ENCODE results near the gene TMEM95. TPM values are rescaled to one million over a fixed set of nuclear protein-coding genes. Genes with fewer than 3 reads are reported as not detected.

Gene TMEM95, protein sequence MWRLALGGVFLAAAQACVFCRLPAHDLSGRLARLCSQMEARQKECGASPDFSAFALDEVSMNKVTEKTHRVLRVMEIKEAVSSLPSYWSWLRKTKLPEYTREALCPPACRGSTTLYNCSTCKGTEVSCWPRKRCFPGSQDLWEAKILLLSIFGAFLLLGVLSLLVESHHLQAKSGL
- not detected for total RNA-seq
- not detected for polyA plus RNA-seq
- long read RNA-seq, donor 1: 0 reads
- long read RNA-seq, donor 2: 0 reads
- long read RNA-seq, donor 3: 0 reads
- long read RNA-seq, donor 4: 0 reads
- long read RNA-seq, donor 5: 0 reads
- long read RNA-seq, donor 6: 0 reads
- long read RNA-seq, donor 7: 0 reads
- long read RNA-seq, donor 8: 0 reads
- long read RNA-seq, donor 9: 0 reads
- long read RNA-seq, donor 10: 0 reads

DNA sequence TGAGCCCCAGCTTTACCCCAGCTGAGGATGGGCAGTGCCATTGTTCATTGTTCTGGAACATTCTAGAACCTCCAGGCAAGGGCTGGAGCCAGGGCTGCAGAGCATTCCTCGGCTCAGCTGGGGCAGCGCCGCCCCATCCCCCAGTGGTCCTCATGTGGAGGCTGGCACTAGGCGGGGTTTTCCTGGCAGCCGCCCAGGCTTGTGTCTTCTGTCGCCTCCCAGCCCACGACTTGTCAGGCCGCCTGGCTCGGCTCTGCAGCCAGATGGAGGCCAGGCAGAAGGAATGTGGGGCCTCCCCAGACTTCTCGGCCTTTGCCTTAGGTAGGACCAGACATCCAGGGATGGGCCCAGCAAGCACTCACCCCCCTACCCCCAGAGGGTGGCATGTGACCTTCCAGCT lies at the start of gene TMEM95:
TMEM95 (plus strand) TSS at position 104 of the 400 bp plus-strand sequence; CDS start at position 153, 49 bp downstream.
- TF ChIP-seq, protein P1, sequence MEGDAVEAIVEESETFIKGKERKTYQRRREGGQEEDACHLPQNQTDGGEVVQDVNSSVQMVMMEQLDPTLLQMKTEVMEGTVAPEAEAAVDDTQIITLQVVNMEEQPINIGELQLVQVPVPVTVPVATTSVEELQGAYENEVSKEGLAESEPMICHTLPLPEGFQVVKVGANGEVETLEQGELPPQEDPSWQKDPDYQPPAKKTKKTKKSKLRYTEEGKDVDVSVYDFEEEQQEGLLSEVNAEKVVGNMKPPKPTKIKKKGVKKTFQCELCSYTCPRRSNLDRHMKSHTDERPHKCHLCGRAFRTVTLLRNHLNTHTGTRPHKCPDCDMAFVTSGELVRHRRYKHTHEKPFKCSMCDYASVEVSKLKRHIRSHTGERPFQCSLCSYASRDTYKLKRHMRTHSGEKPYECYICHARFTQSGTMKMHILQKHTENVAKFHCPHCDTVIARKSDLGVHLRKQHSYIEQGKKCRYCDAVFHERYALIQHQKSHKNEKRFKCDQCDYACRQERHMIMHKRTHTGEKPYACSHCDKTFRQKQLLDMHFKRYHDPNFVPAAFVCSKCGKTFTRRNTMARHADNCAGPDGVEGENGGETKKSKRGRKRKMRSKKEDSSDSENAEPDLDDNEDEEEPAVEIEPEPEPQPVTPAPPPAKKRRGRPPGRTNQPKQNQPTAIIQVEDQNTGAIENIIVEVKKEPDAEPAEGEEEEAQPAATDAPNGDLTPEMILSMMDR (IDR thresholded peaks at IDR 0.05): no peak
- TF ChIP-seq POLR2A (IDR thresholded peaks at IDR 0.05) (no peak), EP300 (IDR thresholded peaks at IDR 0.05) (no peak), POLR2AphosphoS5 (IDR thresholded peaks at IDR 0.05) (no peak)
- no peaks in the 10 kb centered on the region for H3K36me3 ChIP-seq
- peak in 1 of 2 donors; percentile 56 for DNase-seq
- intact Hi-C loops (cut with DNase I; ENCODE audit: low total_unique reads): no loop called here
- no peaks in the 10 kb centered on the region for H3K9me3 ChIP-seq
- 59 to 72% (median 69%) methylated on average over 3 to 10 of the region's 10 CpGs for WGBS, 5 donors
- H3K27ac ChIP-seq: peak within 1 kb of the TSS in 4 of 5 donors; percentile 6 to 99 (median 75)
- no peaks in the 10 kb centered on the region for H3K27me3 ChIP-seq
- H3K4me3 ChIP-seq: no peak within 1 kb of the TSS
- H3K4me1 ChIP-seq: peaks cover 30 to 56% (median 53%) of the 10 kb centered on the region in 4 donors

DNA sequence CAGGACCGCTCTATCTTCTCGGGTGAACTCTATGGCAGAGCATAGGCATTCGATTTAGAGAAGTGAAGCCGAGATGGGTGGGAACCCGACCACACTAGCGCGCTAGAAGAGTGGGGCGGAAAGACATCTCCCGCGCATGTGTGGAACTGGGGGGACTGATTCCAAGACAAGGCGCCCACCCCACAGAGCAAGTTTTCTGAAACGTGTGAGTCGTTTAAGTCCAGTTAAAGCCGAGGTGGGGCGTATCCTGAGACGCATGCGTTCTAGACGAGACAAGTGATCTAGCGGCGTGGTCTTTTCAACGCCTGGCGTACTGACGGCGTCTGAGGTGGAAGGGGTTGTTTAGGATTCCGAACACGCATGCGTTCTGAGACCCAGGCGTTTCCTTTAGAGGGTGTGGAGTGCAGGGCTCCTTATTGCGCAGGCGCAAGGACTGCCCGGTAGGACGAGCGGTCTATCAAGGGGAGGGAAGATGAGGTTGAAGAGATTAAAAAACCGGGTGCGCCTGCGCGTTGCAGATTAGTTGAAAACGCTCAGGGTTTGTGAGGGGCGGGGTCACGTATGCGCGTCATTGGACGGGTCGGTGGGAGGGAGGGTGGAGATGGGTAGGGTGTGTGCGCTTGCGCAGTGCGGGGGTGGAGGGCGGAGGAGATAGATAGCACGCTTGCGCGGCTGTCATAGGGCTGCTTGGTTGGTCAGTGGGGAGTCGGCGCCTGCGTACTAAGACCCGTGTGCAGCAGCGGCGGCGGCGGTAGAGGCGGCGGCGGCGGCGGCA lies 47.9 kb upstream of the TMEM95 start, which contains the start of gene EIF5A:
EIF5A (plus strand) TSS at position 718 of the 775 bp plus-strand sequence. CDS start 2,008 bp downstream, outside the sequence.
- WGBS, 5 donors: 0 to 1% (median 0%) methylated on average over 55 to 64 of the region's 64 CpGs
- intact Hi-C loops (cut with DNase I; ENCODE audit: low total_unique reads): no loop called here
- peak within 1 kb of the TSS; percentile 94 to 99 (median 98) for H3K4me3 ChIP-seq

DNA sequence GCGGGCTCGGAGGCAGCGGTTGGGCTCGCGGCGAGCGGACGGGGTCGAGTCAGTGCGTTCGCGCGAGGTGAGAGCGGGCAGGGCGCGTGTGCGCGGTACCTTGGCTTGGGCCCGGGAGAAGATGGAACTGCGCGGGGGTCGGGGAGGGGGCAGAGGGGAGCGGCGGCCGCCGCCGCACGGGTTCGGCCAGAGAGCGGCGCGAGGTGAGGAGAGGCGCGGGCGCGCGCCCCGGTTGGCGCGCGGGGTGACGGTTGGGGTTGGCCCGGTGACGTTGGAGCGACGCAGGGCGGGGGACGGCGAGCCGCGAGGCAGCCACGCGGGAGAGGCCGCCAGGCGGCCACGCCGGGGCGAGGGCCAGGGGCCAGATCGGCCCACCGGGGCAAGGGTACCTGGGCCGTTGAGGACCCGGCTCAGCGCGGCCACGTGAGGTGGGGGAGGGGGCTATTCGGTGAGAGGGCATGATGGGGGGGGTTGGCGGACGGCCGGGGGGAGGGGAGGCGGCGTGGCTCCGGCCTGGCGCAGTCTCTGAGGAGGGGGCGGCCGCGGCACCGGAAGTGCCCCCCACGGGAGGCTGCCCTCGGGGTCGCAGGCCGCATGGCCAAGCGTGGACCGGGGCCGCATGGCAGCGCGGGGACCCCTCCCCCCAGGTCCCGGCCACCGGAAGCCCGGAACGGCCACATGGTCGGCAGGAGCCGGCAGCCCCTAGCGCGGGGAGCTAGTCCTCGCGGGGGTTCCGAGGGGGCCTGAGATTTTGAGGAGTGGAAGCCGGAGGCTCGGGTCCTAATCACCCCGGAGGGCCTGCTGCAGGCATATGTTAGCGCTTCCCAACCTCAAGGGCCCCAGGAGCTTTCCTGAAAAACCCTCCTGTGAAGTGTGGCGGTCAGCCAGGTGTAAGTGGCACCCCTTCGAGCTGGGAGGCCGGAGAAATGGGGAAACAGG lies 47.0 kb upstream of the TMEM95 start:
- Histone ChIP-seq H3K36me3 (peaks cover 31 to 38% (median 37%) of the 10 kb centered on the region in 4 donors), H3K9me3 (no peaks in the 10 kb centered on the region), H3K27me3 (no peaks in the 10 kb centered on the region), H3K4me1 (peaks cover 24 to 49% (median 43%) of the 10 kb centered on the region in 4 donors), H3K4me3 (peak overlapping the region; percentile 94 to 99 (median 98)), H3K27ac (peak overlapping the region; percentile 98 to 100 (median 100))
- WGBS, 5 donors: 0 to 1% (median 1%) methylated on average over 45 to 104 of the region's 104 CpGs
- peak; percentile 51 to 82 for DNase-seq
- intact Hi-C loops (cut with DNase I; ENCODE audit: low total_unique reads): no loop called here
- TF ChIP-seq POLR2AphosphoS5 (IDR thresholded peaks at IDR 0.05) (no peak), POLR2A (IDR thresholded peaks at IDR 0.05) (no peak), EP300 (IDR thresholded peaks at IDR 0.05) (no peak)
- TF ChIP-seq, protein P1 (IDR thresholded peaks at IDR 0.05): no peak

More for the DNA sequence above, 47.9 kb upstream of the TMEM95 start, which contains the start of gene EIF5A:
- Histone ChIP-seq H3K27me3 (no peaks in the 10 kb centered on the region), H3K36me3 (peaks cover 23 to 29% (median 28%) of the 10 kb centered on the region in 4 donors), H3K4me1 (peaks cover 17 to 40% (median 37%) of the 10 kb centered on the region in 4 donors), H3K9me3 (no peaks in the 10 kb centered on the region), H3K27ac (peak within 1 kb of the TSS; percentile 98 to 100 (median 100))
- DNase-seq: peak; percentile 100
- peak; percentile 94 to 97 (median 95) for TF ChIP-seq POLR2AphosphoS5 (IDR thresholded peaks at IDR 0.05)
- TF ChIP-seq EP300 (IDR thresholded peaks at IDR 0.05): no peak
- TF ChIP-seq POLR2A (IDR thresholded peaks at IDR 0.05): peak in 2 of 4 donors; percentile 84 to 85
- TF ChIP-seq, protein P1 (IDR thresholded peaks at IDR 0.05): peak in 1 of 7 experiments; percentile 12
